ENCODE results near the gene ALG11. TPM values are rescaled to one million over a fixed set of nuclear protein-coding genes. Genes with fewer than 3 reads are reported as not detected.

ALG11 gene
- total and polyA plus RNA-seq, 11 donors: 4.0 to 32.9 (median 19.3) TPM

GRCh38 chr13:52061587-52061986 lies 49.4 kb downstream of the ALG11 start:
- Histone ChIP-seq H3K4me1 (peaks cover 0 to 17% (median 7%) of the 10 kb centered on the region in 12 donors), H3K9me3 (peaks cover 0 to 22% (median 10%) of the 10 kb centered on the region in 12 donors), H3K27ac (peak overlapping the region in 10 of 12 donors; percentile 9 to 90 (median 60)), H3K36me3 (no peaks in the 10 kb centered on the region), H3K4me3 (no peak overlapping the region), H3K27me3 (no peaks in the 10 kb centered on the region)
- 9 to 14% (median 10%) methylated on average over 3 of the region's 3 CpGs for WGBS, 4 donors
- peak in 3 of 4 donors; percentile 34 to 93 (median 37) for ATAC-seq
- intact Hi-C loops (cut with DNase I): loop anchor here in 1 of 10 donors (10.0 kb wide), 1 partner anchor 53 kb away; no protein-coding TSS in a partner anchor
- peak in 1 of 5 donors; percentile 16 for DNase-seq
- TF ChIP-seq CTCF (IDR thresholded peaks at IDR 0.05): no peak
- no peak for TF ChIP-seq POLR2A (IDR thresholded peaks at IDR 0.05)

GRCh38 chr13:52067237-52067636 lies 55.0 kb downstream of the ALG11 start:
- TF ChIP-seq CTCF (IDR thresholded peaks at IDR 0.05): no peak
- no peak for TF ChIP-seq POLR2A (IDR thresholded peaks at IDR 0.05)
- no peaks in the 10 kb centered on the region for H3K36me3 ChIP-seq
- peaks cover 0 to 42% (median 29%) of the 10 kb centered on the region in 12 donors for H3K9me3 ChIP-seq
- ATAC-seq (no peak), DNase-seq (no peak)
- no peak overlapping the region for H3K27ac ChIP-seq
- H3K27me3 ChIP-seq: no peaks in the 10 kb centered on the region
- H3K4me3 ChIP-seq: no peak overlapping the region
- H3K4me1 ChIP-seq: peaks cover 0 to 4% (median 0%) of the 10 kb centered on the region in 12 donors
- intact Hi-C loops (cut with DNase I): loop anchor here in 1 of 10 donors (10.0 kb wide), 1 partner anchor 48 kb away; no protein-coding TSS in a partner anchor

GRCh38 chr13:52070929-52071523 lies 58.8 kb downstream of the ALG11 start:
- TF ChIP-seq CTCF (IDR thresholded peaks at IDR 0.05): peak in 4 of 12 donors; percentile 21 to 40 (median 28)
- TF ChIP-seq POLR2A (IDR thresholded peaks at IDR 0.05): no peak
- Histone ChIP-seq H3K9me3 (peaks cover 0 to 34% (median 25%) of the 10 kb centered on the region in 12 donors), H3K4me3 (no peak overlapping the region), H3K27ac (no peak overlapping the region), H3K36me3 (no peaks in the 10 kb centered on the region), H3K4me1 (no peaks in the 10 kb centered on the region), H3K27me3 (no peaks in the 10 kb centered on the region)
- ATAC-seq: peak in 2 of 4 donors; percentile 52 to 57
- WGBS, 4 donors: 90 to 96% (median 91%) methylated on average over 1 of the region's 1 CpG
- intact Hi-C loops (cut with DNase I): loop anchor here in 2 of 10 donors (5.0 kb wide), 1 partner anchor 56 kb away; the partner anchor contains the start of gene NEK5 (in 2 of the 2)
- no peak for DNase-seq

Other genes with a start within 250 kb of the ALG11 start
- gene DHRS12, start 208.2 kb upstream of the ALG11 start, total RNA-seq: 10 to 100 TPM in 7 of 9 donors, 1 to 10 TPM in 2; 4.8 to 13.1 (median 12.1) TPM
- 10 to 100 TPM in 1 of 2 donors, 1 to 10 TPM in 1; 3.9 to 13.9 TPM for gene DHRS12, start 208.2 kb upstream of the ALG11 start, polyA plus RNA-seq
- gene TMEM272, start 167.2 kb upstream of the ALG11 start, total RNA-seq: 1 to 10 TPM in 3 of 9 donors, under 1 TPM in 5, not detected in 1; 0.14 to 1.6 (median 0.45) TPM
- gene TMEM272, start 167.2 kb upstream of the ALG11 start, polyA plus RNA-seq: under 1 TPM; 0.21 to 0.34 TPM
- gene CCDC70, start 150.4 kb upstream of the ALG11 start, total RNA-seq: not detected
- not detected for gene CCDC70, start 150.4 kb upstream of the ALG11 start, polyA plus RNA-seq
- 10 to 100 TPM in 1 of 9 donors, 1 to 10 TPM in 8; 3.3 to 11.4 (median 4.3) TPM for gene ATP7B, start 948 bp upstream of the ALG11 start, total RNA-seq
- gene ATP7B, start 948 bp upstream of the ALG11 start, polyA plus RNA-seq: 1 to 10 TPM; 2.7 to 3.4 TPM
- gene UTP14C, start 12.3 kb downstream of the ALG11 start, total RNA-seq: 10 to 100 TPM in 7 of 9 donors, 1 to 10 TPM in 2; 8.3 to 15.4 (median 11.9) TPM
- 10 to 100 TPM in 1 of 2 donors, 1 to 10 TPM in 1; 3.1 to 12.3 TPM for gene UTP14C, start 12.3 kb downstream of the ALG11 start, polyA plus RNA-seq
- gene NEK5, start 116.7 kb downstream of the ALG11 start, total RNA-seq: 1 to 10 TPM in 1 of 9 donors, under 1 TPM in 5, not detected in 3; 0.28 to 1.1 (median 0.61) TPM
- gene NEK5, start 116.7 kb downstream of the ALG11 start, polyA plus RNA-seq: under 1 TPM; 0.04 to 0.15 TPM
- 10 to 100 TPM in 1 of 9 donors, 1 to 10 TPM in 8; 2.3 to 10.7 (median 5.2) TPM for gene NEK3, start 147.2 kb downstream of the ALG11 start, total RNA-seq
- gene NEK3, start 147.2 kb downstream of the ALG11 start, polyA plus RNA-seq: 1 to 10 TPM; 6.8 to 9.3 TPM

Data from heart left ventricle (tissue), 16 donors.